ENCODE data around the gene CALHM3. TPM values are rescaled to one million over a fixed set of nuclear protein-coding genes. Genes with fewer than 3 reads are reported as not detected.

The CALHM3 gene
- total RNA-seq, 1 donor from 2014 or later: not detected

DNA sequence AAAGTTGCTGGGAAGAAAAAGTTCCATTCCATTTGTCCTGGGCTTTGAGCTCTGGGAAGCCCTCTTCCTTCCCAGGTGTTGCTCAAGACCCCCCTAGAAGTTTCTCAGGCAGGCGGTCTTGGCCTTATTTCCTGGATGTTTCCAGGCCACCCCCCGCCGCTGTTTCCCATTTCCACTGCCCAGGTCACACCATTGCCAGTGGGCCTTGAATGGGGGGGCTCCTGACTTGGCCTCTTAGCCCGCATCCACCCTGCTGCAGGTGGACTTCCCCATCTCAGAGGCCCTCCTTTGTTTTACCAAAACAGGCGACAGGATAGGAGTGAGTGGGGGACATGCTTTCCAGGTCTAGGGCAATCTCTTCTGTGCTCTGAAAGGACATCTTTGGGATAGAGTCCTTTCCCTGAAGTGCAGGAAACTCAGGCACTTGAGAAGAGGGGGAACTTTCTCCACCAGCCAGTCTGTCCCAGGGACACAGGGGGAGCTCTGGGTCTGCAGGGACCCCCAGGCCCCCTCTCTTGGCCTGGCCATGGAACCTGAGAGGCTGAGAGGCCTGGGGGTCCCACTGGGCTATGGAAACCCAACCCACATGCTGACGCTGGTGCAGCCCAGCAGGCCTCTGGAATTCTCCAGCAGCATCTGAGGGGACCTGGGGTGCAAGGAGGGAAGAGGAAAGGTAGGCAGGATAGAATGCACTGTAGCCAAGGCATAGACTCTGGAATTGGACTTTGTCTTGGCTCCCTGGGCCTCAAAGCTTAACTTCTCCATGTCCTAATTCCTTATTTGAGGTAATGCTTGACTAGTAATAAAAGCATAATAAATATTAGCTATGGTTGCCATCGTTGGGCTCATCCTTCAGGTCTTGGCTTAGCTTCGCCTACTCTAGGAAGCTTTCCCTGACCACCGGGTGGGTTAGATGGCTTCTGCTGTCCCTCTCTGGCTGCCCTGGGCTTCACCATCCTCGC, 32.0 kb upstream of the CALHM3 start:
- no peak overlapping the region for H3K4me3 Mint-ChIP-seq (ENCODE audit: unreplicated experiment)
- Histone ChIP-seq H2AFZ (ENCODE audit: low read depth, low read length) (no peak overlapping the region), H3K79me2 (ENCODE audit: insufficient read depth, low read length) (no peaks in the 10 kb centered on the region), H3K27ac (ENCODE audit: low read depth, low read length) (no peak overlapping the region), H3K27me3 (ENCODE audit: insufficient read depth, low read length) (peaks cover 75% of the 10 kb centered on the region), H3K4me2 (ENCODE audit: low read length) (no peak overlapping the region), H3K4me3 (ENCODE audit: insufficient read depth, low read depth, low read length) (no peak overlapping the region), H4K20me1 (ENCODE audit: insufficient read depth, low read length) (peaks cover 33% of the 10 kb centered on the region), H3K4me1 (ENCODE audit: insufficient read depth, low read length) (no peaks in the 10 kb centered on the region), H3K9me3 (ENCODE audit: insufficient read depth, low read depth, low read length) (no peaks in the 10 kb centered on the region), H3K9ac (ENCODE audit: low read length) (no peak overlapping the region), H3K36me3 (ENCODE audit: insufficient read depth, low read length) (no peaks in the 10 kb centered on the region)
- DNase-seq (ENCODE audit: low read depth): no peak
- FAIRE-seq: no peak
- H3K4me1 Mint-ChIP-seq (ENCODE audit: low read depth, unreplicated experiment): peaks cover 6% of the 10 kb centered on the region
- H3K27ac Mint-ChIP-seq (ENCODE audit: unreplicated experiment): no peak overlapping the region
- H3K36me3 Mint-ChIP-seq (ENCODE audit: low read depth, unreplicated experiment): peaks cover 2% of the 10 kb centered on the region
- H3K27me3 Mint-ChIP-seq (ENCODE audit: low read depth, unreplicated experiment): peaks cover 55% of the 10 kb centered on the region
- peaks cover 10% of the 10 kb centered on the region for H3K9me3 Mint-ChIP-seq (ENCODE audit: unreplicated experiment)
- no peak for TF ChIP-seq EZH2 (IDR thresholded peaks at IDR 0.05; ENCODE audit: insufficient read depth, low read length)
- TF ChIP-seq, protein P1, sequence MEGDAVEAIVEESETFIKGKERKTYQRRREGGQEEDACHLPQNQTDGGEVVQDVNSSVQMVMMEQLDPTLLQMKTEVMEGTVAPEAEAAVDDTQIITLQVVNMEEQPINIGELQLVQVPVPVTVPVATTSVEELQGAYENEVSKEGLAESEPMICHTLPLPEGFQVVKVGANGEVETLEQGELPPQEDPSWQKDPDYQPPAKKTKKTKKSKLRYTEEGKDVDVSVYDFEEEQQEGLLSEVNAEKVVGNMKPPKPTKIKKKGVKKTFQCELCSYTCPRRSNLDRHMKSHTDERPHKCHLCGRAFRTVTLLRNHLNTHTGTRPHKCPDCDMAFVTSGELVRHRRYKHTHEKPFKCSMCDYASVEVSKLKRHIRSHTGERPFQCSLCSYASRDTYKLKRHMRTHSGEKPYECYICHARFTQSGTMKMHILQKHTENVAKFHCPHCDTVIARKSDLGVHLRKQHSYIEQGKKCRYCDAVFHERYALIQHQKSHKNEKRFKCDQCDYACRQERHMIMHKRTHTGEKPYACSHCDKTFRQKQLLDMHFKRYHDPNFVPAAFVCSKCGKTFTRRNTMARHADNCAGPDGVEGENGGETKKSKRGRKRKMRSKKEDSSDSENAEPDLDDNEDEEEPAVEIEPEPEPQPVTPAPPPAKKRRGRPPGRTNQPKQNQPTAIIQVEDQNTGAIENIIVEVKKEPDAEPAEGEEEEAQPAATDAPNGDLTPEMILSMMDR (IDR thresholded peaks at IDR 0.05; ENCODE audit: insufficient read depth, low read depth, low read length): no peak

DNA sequence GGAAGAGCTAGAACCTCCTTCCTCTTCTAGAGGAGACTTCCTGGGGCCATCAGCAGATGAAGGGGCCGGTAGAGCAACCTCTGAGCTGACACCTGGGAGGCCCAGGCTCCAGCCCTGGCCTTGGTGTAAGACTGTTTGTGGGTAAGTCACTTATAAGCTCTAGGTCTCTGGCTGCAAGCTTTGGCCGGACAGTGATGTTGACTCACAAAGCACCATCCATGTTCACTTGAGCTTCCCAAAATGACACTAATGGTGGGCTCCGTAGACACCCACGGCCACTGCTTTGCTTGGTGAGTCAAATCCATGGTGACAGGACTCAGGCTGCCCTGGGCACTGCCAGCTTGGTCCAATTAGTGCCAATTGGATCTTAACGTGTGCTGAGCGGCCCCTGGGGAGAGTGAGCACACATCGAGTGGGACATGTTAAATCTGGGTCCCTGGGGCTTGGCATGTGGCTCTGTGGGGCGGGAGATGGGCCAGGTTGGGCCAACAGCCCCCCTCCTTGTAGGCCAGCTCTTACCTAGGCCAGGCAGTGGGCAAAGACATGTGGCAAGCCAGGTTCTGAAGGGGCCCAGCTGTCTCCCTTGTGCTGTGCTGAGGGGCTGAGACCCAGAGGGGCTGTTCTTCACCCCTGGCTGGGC, 31.1 kb upstream of the CALHM3 start:
- Histone ChIP-seq H3K9me3 (ENCODE audit: insufficient read depth, low read depth, low read length) (no peaks in the 10 kb centered on the region), H3K4me3 (ENCODE audit: insufficient read depth, low read depth, low read length) (no peak overlapping the region), H3K36me3 (ENCODE audit: insufficient read depth, low read length) (no peaks in the 10 kb centered on the region), H3K4me2 (ENCODE audit: low read length) (no peak overlapping the region), H3K4me1 (ENCODE audit: insufficient read depth, low read length) (no peaks in the 10 kb centered on the region), H4K20me1 (ENCODE audit: insufficient read depth, low read length) (peaks cover 41% of the 10 kb centered on the region), H3K79me2 (ENCODE audit: insufficient read depth, low read length) (no peaks in the 10 kb centered on the region), H2AFZ (ENCODE audit: low read depth, low read length) (no peak overlapping the region), H3K27ac (ENCODE audit: low read depth, low read length) (no peak overlapping the region), H3K27me3 (ENCODE audit: insufficient read depth, low read length) (peaks cover 79% of the 10 kb centered on the region), H3K9ac (ENCODE audit: low read length) (no peak overlapping the region)
- Mint-ChIP-seq H3K4me3 (ENCODE audit: unreplicated experiment) (no peak overlapping the region), H3K27ac (ENCODE audit: unreplicated experiment) (no peak overlapping the region), H3K27me3 (ENCODE audit: low read depth, unreplicated experiment) (peaks cover 58% of the 10 kb centered on the region), H3K36me3 (ENCODE audit: low read depth, unreplicated experiment) (peaks cover 2% of the 10 kb centered on the region), H3K4me1 (ENCODE audit: low read depth, unreplicated experiment) (peaks cover under 1% of the 10 kb centered on the region), H3K9me3 (ENCODE audit: unreplicated experiment) (peaks cover 9% of the 10 kb centered on the region)
- no peak for DNase-seq (ENCODE audit: low read depth)
- FAIRE-seq: no peak
- peak; percentile 14 for TF ChIP-seq EZH2 (IDR thresholded peaks at IDR 0.05; ENCODE audit: insufficient read depth, low read length)
- TF ChIP-seq, protein P1 (IDR thresholded peaks at IDR 0.05; ENCODE audit: insufficient read depth, low read depth, low read length): no peak
